ENCODE measurements around the gene MT1X.

The MT1X gene

GRCh38 chr16:56729735-56730662, 47.7 kb downstream of the MT1X start, which contains the start of gene NUP93:
Gene NUP93, plus strand, starts transcription at chr16:56730129. Its CDS starts 18,119 bp downstream, at chr16:56748248.
- no peaks in the 10 kb centered on the region for H3K27me3 ChIP-seq
- intact Hi-C loops (cut with DNase I; ENCODE audit: low total_unique reads): no loop called here
- no peaks in the 10 kb centered on the region for H3K9me3 ChIP-seq
- no peak for TF ChIP-seq CTCF (IDR thresholded peaks at IDR 0.05)
- peak; percentile 91 to 94 for DNase-seq
- peak within 1 kb of the TSS; percentile 91 to 95 for H3K4me3 ChIP-seq
- H3K36me3 ChIP-seq: no peaks in the 10 kb centered on the region
- peaks cover 0 to 29% (median 17%) of the 10 kb centered on the region in 4 donors for H3K4me1 ChIP-seq
- peak within 1 kb of the TSS; percentile 81 to 87 for H3K27ac ChIP-seq

- DNase-seq: no peak
- H3K4me1 ChIP-seq: peaks cover 0 to 26% (median 17%) of the 10 kb centered on the region in 4 donors
- intact Hi-C loops (cut with DNase I; ENCODE audit: low total_unique reads): no loop called here
- no peak for TF ChIP-seq CTCF (IDR thresholded peaks at IDR 0.05)
- no peaks in the 10 kb centered on the region for H3K36me3 ChIP-seq
- H3K4me3 ChIP-seq: no peak overlapping the region
- H3K9me3 ChIP-seq: no peaks in the 10 kb centered on the region
- H3K27me3 ChIP-seq: no peaks in the 10 kb centered on the region
- no peak overlapping the region for H3K27ac ChIP-seq
These were observed 50.1 kb downstream of the MT1X start for GRCh38 chr16:56732366-56732765.

- no peaks in the 10 kb centered on the region for H3K27me3 ChIP-seq
- H3K27ac ChIP-seq: no peak overlapping the region
- no peak for TF ChIP-seq CTCF (IDR thresholded peaks at IDR 0.05)
- H3K4me1 ChIP-seq: peaks cover 0 to 25% (median 16%) of the 10 kb centered on the region in 4 donors
- no peaks in the 10 kb centered on the region for H3K9me3 ChIP-seq
- no peaks in the 10 kb centered on the region for H3K36me3 ChIP-seq
- no peak for DNase-seq
- no peak overlapping the region for H3K4me3 ChIP-seq
- intact Hi-C loops (cut with DNase I; ENCODE audit: low total_unique reads): no loop called here
These were observed 50.6 kb downstream of the MT1X start for GRCh38 chr16:56732832-56733231.
